HepG2 (cell line): ENCODE results near the gene DDX19B. TPM values are rescaled to one million over a fixed set of nuclear protein-coding genes. Genes with fewer than 3 reads are reported as not detected.

ENCODE experiments used
- EED ChIP-seq: sonication (generic); formaldehyde crosslinking; IDR thresholded peaks from 2 replicates; pipeline ENCODE4 v1.5.0; 2020; ENCODE audit warnings: mild to moderate bottlenecking, missing genetic modification reagents
- GLI4 ChIP-seq: sonication (generic); formaldehyde crosslinking; IDR thresholded peaks from 2 replicates; pipeline ENCODE4 v1.5.1; 2020; ENCODE audit warnings: missing genetic modification reagents, mild to moderate bottlenecking, moderate library complexity, borderline replicate concordance
- NFKBIZ ChIP-seq: IDR thresholded peaks from 2 replicates; pipeline ENCODE4 v1.6.1; 2018; ENCODE audit warnings: missing genetic modification reagents, missing compliant biosample characterization
- NR2F6 ChIP-seq, 2 experiments: IDR thresholded peaks; 2 replicates each; pipeline ENCODE4 v1.6.1; 2016; ENCODE audit warnings: antibody characterized with exemption in 1 of 2, mild to moderate bottlenecking in 1 of 2
- POLR2A ChIP-seq, 2 experiments: IDR thresholded peaks; 2 replicates each; pipeline ENCODE4 v1.6.1; 2011; ENCODE audit warnings: low read depth in 2 of 2, low read length in 2 of 2, mild to moderate bottlenecking in 1 of 2, moderate library complexity in 1 of 2; ENCODE audit not compliant: insufficient read depth in 1 of 2
- SMARCC2 ChIP-seq: fragments of 450-650 bp; IDR thresholded peaks from 2 replicates; pipeline ENCODE4 v1.6.1; 2017; ENCODE audit warnings: antibody characterized with exemption, mild to moderate bottlenecking
- ZC3H13 ChIP-seq: sonication (generic); formaldehyde crosslinking; IDR thresholded peaks from 2 replicates; pipeline ENCODE4 v1.8.1; 2023; ENCODE audit warnings: mild to moderate bottlenecking, missing genetic modification reagents, moderate library complexity
- ZFP62 ChIP-seq: sonication (generic); formaldehyde crosslinking; IDR thresholded peaks from 2 replicates; pipeline ENCODE4 v1.4.0; 2020; ENCODE audit warnings: missing genetic modification reagents
- ZFP90 ChIP-seq: sonication (generic); formaldehyde crosslinking; IDR thresholded peaks from 2 replicates; pipeline ENCODE4 v1.8.0; 2022; ENCODE audit warnings: missing genetic modification reagents, mild to moderate bottlenecking, inconsistent platforms, borderline replicate concordance
- ZNF225 ChIP-seq: sonication (generic); formaldehyde crosslinking; IDR thresholded peaks from 2 replicates; pipeline ENCODE4 v1.4.0; 2020; ENCODE audit warnings: mild to moderate bottlenecking, missing genetic modification reagents
- ZNF331 ChIP-seq: sonication (generic); formaldehyde crosslinking; IDR thresholded peaks from 2 replicates; pipeline ENCODE4 v1.4.0; 2020; ENCODE audit warnings: missing genetic modification reagents
- ZNF496 ChIP-seq: sonication (generic); formaldehyde crosslinking; IDR thresholded peaks from 2 replicates; pipeline ENCODE4 v1.8.1; 2023; ENCODE audit warnings: mild to moderate bottlenecking, moderate library complexity, missing genetic modification reagents; ENCODE audit not compliant: insufficient replicate concordance
- ZNF567 ChIP-seq: sonication (generic); formaldehyde crosslinking; IDR thresholded peaks from 2 replicates; pipeline ENCODE4 v1.8.1; 2023; ENCODE audit warnings: mild to moderate bottlenecking, missing genetic modification reagents, borderline replicate concordance
- ZNF746 ChIP-seq: sonication (generic); formaldehyde crosslinking; IDR thresholded peaks from 2 replicates; pipeline ENCODE4 v1.8.0; 2022; ENCODE audit warnings: mild to moderate bottlenecking, missing genetic modification reagents
- ZNF747 ChIP-seq: sonication (generic); formaldehyde crosslinking; IDR thresholded peaks from 2 replicates; pipeline ENCODE4 v1.8.1; 2023; ENCODE audit warnings: missing genetic modification reagents, mild to moderate bottlenecking, borderline replicate concordance
- ZNF75D ChIP-seq: sonication (generic); formaldehyde crosslinking; IDR thresholded peaks from 2 replicates; pipeline ENCODE4 v1.8.1; 2023; ENCODE audit warnings: missing genetic modification reagents, mild to moderate bottlenecking, borderline replicate concordance
- polyA plus RNA-seq, 8 experiments: library from polyadenylated mRNA; depleted of rRNA in 3 of 8; stranded (reverse) in 7 of 8; unstranded in 1 of 8; fragments of >200 nt; fragmentation: Illumina TruSeq in 4 of 8; extraction: Trizol in 4 of 8; gene quantifications; 2 replicates each; pipeline versions ENCODE4 v1.2.1 to v1.2.3, GENCODE V29; 2011 to 2016; ENCODE audit warnings: low read depth in 4 of 8, missing spikeins in 1 of 8, mixed read lengths in 1 of 8; ENCODE audit not compliant: insufficient read depth in 1 of 8
- total RNA-seq, 5 experiments: library from RNA; depleted of rRNA; stranded (reverse); fragments of >200 nt; fragmentation: Illumina TruSeq; extraction: Trizol; gene quantifications; 2 replicates each; pipeline ENCODE4 v1.2.3, GENCODE V29; 2016; ENCODE audit warnings: low read depth in 1 of 5
- TF ChIP-seq, protein P1 (sequence below): sonication (generic); formaldehyde crosslinking; IDR thresholded peaks from 2 replicates; pipeline ENCODE4 v1.8.1; 2022; ENCODE audit warnings: mild to moderate bottlenecking, missing genetic modification reagents
- TF ChIP-seq, protein P2 (sequence below): sonication (generic); formaldehyde crosslinking; IDR thresholded peaks from 2 replicates; pipeline ENCODE4 v1.4.0; 2020; ENCODE audit warnings: missing genetic modification reagents
- TF ChIP-seq, protein P3 (sequence below): sonication (generic); formaldehyde crosslinking; IDR thresholded peaks from 2 replicates; pipeline ENCODE4 v1.4.0; 2020; ENCODE audit warnings: missing genetic modification reagents, borderline replicate concordance

DDX19B gene
- total and polyA plus RNA-seq, 2 of the 13 experiments (the other 11 are each of a cell fraction or from before 2014, with no cell fraction given): 36.2 to 40.0 TPM

DNA sequence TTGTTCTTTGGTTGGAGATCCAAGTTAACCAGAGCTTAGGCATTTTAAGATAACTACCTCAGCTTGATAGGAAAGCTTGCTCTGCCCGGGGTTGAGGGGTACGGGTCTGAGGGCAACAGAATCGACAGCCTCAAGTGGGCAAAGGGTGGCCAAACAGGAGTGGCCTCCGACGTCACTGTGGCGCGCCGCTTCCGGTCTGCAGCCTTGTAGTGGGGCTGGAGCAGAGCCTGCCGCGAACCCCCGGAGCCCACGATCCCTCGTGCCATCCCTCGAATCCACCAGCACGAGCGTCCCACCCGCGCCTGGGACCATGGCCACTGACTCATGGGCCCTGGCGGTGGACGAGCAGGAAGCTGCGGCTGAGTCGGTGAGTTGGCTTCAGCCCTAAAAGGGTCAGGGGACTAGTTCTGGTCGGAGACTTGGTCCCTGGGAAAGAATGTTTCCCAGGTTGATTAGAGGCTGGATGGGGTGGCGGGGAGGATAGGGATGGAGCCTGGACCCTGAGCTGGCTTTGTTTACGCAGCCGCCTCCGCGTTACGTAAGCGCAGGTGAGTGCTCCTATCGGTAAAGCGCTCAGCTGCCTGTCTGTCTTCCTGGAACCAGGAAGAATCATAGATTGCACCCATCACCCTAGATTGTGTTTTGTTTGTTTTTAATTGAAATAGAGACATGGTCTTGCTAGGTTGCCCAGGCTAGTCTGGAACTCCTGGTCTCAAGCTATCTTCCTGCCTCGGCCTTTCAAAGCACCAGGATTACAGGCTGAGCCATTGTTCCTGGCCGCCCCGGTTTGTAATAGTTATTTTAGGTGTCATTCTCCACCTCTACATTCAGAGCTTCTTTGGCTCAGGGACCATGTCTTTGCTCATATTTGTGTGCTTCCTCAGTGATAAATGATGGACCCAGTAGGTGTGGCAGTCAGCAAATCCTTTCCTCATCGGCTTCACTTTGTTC is at the start of gene DDX19B (continued):
- TF ChIP-seq ZNF331 (CRISPR knock-in tag) (peak; percentile 89), SMARCC2 (no peak), ZC3H13 (peak; percentile 54; the same call in 1 of the 2 replicates), NFKBIZ (no peak), ZNF567 (peak; percentile 96; the same call in 1 of the 2 replicates), ZFP62 (CRISPR knock-in tag) (no peak), ZNF747 (CRISPR knock-in tag) (peak; percentile 99), ZNF496 (no peak), ZNF746 (CRISPR knock-in tag) (no peak; the same call in 1 of the 2 replicates), GLI4 (CRISPR knock-in tag) (no peak), ZNF225 (CRISPR knock-in tag) (peak; percentile 98), ZNF75D (CRISPR knock-in tag) (no peak), NR2F6 (IDR thresholded peaks at IDR 0.05) (no peak; the same call in 1 of the 2 replicates), NR2F6 (CRISPR knock-in tag; IDR thresholded peaks at IDR 0.05) (peak; percentile 34; the same call in 1 of the 2 replicates), ZFP90 (no peak), EED (CRISPR knock-in tag) (peak; percentile 98), POLR2A (IDR thresholded peaks at IDR 0.05; ENCODE audit: insufficient read depth in 1 of 2, low read depth in 2 of 2, low read length in 2 of 2) (peak; percentile 87 to 98)
- TF ChIP-seq, protein P1, sequence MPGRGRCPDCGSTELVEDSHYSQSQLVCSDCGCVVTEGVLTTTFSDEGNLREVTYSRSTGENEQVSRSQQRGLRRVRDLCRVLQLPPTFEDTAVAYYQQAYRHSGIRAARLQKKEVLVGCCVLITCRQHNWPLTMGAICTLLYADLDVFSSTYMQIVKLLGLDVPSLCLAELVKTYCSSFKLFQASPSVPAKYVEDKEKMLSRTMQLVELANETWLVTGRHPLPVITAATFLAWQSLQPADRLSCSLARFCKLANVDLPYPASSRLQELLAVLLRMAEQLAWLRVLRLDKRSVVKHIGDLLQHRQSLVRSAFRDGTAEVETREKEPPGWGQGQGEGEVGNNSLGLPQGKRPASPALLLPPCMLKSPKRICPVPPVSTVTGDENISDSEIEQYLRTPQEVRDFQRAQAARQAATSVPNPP (CRISPR knock-in tag): peak; percentile 90; the same call in 1 of the 2 replicates
- TF ChIP-seq, protein P2, sequence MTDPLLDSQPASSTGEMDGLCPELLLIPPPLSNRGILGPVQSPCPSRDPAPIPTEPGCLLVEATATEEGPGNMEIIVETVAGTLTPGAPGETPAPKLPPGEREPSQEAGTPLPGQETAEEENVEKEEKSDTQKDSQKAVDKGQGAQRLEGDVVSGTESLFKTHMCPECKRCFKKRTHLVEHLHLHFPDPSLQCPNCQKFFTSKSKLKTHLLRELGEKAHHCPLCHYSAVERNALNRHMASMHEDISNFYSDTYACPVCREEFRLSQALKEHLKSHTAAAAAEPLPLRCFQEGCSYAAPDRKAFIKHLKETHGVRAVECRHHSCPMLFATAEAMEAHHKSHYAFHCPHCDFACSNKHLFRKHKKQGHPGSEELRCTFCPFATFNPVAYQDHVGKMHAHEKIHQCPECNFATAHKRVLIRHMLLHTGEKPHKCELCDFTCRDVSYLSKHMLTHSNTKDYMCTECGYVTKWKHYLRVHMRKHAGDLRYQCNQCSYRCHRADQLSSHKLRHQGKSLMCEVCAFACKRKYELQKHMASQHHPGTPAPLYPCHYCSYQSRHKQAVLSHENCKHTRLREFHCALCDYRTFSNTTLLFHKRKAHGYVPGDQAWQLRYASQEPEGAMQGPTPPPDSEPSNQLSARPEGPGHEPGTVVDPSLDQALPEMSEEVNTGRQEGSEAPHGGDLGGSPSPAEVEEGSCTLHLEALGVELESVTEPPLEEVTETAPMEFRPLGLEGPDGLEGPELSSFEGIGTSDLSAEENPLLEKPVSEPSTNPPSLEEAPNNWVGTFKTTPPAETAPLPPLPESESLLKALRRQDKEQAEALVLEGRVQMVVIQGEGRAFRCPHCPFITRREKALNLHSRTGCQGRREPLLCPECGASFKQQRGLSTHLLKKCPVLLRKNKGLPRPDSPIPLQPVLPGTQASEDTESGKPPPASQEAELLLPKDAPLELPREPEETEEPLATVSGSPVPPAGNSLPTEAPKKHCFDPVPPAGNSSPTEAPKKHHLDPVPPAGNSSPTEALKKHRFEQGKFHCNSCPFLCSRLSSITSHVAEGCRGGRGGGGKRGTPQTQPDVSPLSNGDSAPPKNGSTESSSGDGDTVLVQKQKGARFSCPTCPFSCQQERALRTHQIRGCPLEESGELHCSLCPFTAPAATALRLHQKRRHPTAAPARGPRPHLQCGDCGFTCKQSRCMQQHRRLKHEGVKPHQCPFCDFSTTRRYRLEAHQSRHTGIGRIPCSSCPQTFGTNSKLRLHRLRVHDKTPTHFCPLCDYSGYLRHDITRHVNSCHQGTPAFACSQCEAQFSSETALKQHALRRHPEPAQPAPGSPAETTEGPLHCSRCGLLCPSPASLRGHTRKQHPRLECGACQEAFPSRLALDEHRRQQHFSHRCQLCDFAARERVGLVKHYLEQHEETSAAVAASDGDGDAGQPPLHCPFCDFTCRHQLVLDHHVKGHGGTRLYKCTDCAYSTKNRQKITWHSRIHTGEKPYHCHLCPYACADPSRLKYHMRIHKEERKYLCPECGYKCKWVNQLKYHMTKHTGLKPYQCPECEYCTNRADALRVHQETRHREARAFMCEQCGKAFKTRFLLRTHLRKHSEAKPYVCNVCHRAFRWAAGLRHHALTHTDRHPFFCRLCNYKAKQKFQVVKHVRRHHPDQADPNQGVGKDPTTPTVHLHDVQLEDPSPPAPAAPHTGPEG (CRISPR knock-in tag): no peak
- TF ChIP-seq, protein P3, sequence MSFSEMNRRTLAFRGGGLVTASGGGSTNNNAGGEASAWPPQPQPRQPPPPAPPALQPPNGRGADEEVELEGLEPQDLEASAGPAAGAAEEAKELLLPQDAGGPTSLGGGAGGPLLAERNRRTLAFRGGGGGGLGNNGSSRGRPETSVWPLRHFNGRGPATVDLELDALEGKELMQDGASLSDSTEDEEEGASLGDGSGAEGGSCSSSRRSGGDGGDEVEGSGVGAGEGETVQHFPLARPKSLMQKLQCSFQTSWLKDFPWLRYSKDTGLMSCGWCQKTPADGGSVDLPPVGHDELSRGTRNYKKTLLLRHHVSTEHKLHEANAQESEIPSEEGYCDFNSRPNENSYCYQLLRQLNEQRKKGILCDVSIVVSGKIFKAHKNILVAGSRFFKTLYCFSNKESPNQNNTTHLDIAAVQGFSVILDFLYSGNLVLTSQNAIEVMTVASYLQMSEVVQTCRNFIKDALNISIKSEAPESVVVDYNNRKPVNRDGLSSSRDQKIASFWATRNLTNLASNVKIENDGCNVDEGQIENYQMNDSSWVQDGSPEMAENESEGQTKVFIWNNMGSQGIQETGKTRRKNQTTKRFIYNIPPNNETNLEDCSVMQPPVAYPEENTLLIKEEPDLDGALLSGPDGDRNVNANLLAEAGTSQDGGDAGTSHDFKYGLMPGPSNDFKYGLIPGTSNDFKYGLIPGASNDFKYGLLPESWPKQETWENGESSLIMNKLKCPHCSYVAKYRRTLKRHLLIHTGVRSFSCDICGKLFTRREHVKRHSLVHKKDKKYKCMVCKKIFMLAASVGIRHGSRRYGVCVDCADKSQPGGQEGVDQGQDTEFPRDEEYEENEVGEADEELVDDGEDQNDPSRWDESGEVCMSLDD (CRISPR knock-in tag): no peak
